Sigmoid colon (tissue), 4 donors: ENCODE measurements around the gene RGSL1.

Source experiments
- CTCF ChIP-seq, 4 experiments: fragments of 450-650 bp in 3 of 4; fragments of 200-600 bp in 1 of 4; IDR thresholded peaks; one replicate each; pipeline ENCODE4 v1.5.1; 2016 to 2019; ENCODE audit warnings: antibody characterized with exemption in 4 of 4, mild to moderate bottlenecking in 3 of 4, moderate library complexity in 2 of 4
- POLR2A ChIP-seq, 2 donors: fragments of 450-650 bp; IDR thresholded peaks; one replicate each; pipeline ENCODE4 v1.6.1; 2016; ENCODE audit warnings: antibody characterized with exemption in 2 of 2, mild to moderate bottlenecking in 2 of 2, moderate library complexity in 2 of 2
- POLR2AphosphoS5 ChIP-seq, 4 donors: sonication (generic); formaldehyde crosslinking; IDR thresholded peaks; one replicate each; pipeline ENCODE4 v1.6.1; 2017; ENCODE audit warnings: antibody characterized with exemption in 4 of 4

- TF ChIP-seq CTCF (IDR thresholded peaks at IDR 0.05) (no peak), POLR2AphosphoS5 (IDR thresholded peaks at IDR 0.05) (no peak), POLR2A (IDR thresholded peaks at IDR 0.05) (no peak)
These were observed 77.7 kb downstream of the RGSL1 start for GRCh38 chr1:182527680-182528079.
